Measurements from ENCODE around the gene PTPN23. TPM values are rescaled to one million over a fixed set of nuclear protein-coding genes. Genes with fewer than 3 reads are reported as not detected.
A peak's percentile ranks its signal among the peaks of the same experiment; 100 is the strongest.

Gene PTPN23
- total RNA-seq, 2 donors from 2014 or later, result 28.5 to 301 TPM

DNA sequence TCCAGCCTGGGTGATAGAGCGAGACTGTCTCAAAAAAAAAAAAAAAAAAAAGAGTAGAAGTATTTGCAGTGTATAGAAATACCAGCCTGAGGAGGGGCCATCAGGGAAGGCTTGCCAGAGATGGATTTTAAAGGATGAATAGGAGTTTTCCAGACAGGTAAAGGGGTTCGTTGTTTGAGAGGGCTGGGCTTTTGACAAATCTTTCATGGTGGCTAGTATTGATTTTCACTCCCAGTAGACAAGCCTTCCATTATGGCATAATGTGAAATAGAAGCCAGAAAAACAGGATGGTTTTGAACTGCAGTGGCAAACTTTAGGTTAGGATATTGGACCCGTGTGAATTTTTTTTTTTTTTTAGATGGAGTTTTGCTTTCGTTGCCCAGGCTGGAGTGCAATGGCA, 3.6 kb downstream of the PTPN23 start:
- no peak overlapping the region for H3K4me3 ChIP-seq
- intact Hi-C loops (cut with DNase I), result no loop called here
- peak overlapping the region in 1 of 4 donors; percentile 3 for H3K27ac ChIP-seq
- peaks cover 51% of the 10 kb centered on the region for H3K4me1 ChIP-seq
- 64 to 67% methylated on average over 4 of the region's 4 CpGs for WGBS, 2 donors
- H3K36me3 ChIP-seq (replicated peaks in 1 of 2; ENCODE audit: insufficient read depth in 1 of 2, low read depth in 2 of 2), result no peaks in the 10 kb centered on the region
- H3K9me3 ChIP-seq, result no peaks in the 10 kb centered on the region
- H3K27me3 ChIP-seq, result no peaks in the 10 kb centered on the region
- ATAC-seq (no peak), DNase-seq (no peak)
- TF ChIP-seq POLR2A (IDR thresholded peaks at IDR 0.05), result no peak
- TF ChIP-seq, protein P1, sequence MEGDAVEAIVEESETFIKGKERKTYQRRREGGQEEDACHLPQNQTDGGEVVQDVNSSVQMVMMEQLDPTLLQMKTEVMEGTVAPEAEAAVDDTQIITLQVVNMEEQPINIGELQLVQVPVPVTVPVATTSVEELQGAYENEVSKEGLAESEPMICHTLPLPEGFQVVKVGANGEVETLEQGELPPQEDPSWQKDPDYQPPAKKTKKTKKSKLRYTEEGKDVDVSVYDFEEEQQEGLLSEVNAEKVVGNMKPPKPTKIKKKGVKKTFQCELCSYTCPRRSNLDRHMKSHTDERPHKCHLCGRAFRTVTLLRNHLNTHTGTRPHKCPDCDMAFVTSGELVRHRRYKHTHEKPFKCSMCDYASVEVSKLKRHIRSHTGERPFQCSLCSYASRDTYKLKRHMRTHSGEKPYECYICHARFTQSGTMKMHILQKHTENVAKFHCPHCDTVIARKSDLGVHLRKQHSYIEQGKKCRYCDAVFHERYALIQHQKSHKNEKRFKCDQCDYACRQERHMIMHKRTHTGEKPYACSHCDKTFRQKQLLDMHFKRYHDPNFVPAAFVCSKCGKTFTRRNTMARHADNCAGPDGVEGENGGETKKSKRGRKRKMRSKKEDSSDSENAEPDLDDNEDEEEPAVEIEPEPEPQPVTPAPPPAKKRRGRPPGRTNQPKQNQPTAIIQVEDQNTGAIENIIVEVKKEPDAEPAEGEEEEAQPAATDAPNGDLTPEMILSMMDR (IDR thresholded peaks at IDR 0.05), result no peak

DNA sequence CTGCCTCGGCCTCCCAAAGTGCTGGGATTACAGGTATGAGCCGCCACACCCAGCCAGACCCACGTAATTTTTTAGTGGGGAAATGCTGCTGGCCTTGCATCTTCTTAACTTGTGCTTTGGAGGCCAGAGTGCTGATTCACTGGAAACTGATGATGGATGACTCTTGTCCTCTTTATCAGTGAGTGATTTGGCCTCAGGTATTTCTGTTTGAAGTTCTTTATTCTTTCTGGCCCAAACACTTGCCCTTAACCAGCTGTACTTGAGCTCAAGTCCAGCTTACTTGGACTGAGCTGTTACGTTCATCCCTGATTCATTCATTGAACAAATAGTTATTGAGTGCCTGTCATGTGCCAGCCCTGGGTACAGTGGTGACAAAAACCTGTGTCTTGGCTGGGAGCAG, 4.2 kb downstream of the PTPN23 start:
- Histone ChIP-seq H3K9me3 (no peaks in the 10 kb centered on the region), H3K27me3 (no peaks in the 10 kb centered on the region), H3K27ac (peak overlapping the region in 2 of 4 donors; percentile 3 to 36), H3K36me3 (replicated peaks in 1 of 2; ENCODE audit: insufficient read depth in 1 of 2, low read depth in 2 of 2) (no peaks in the 10 kb centered on the region), H3K4me3 (no peak overlapping the region), H3K4me1 (peaks cover 45% of the 10 kb centered on the region)
- no peak for TF ChIP-seq POLR2A (IDR thresholded peaks at IDR 0.05)
- TF ChIP-seq, protein P1 (IDR thresholded peaks at IDR 0.05), result no peak
- intact Hi-C loops (cut with DNase I), result no loop called here
- ATAC-seq, result no peak
- 59 to 63% methylated on average over 4 of the region's 4 CpGs for WGBS, 2 donors
- DNase-seq, result no peak

DNA sequence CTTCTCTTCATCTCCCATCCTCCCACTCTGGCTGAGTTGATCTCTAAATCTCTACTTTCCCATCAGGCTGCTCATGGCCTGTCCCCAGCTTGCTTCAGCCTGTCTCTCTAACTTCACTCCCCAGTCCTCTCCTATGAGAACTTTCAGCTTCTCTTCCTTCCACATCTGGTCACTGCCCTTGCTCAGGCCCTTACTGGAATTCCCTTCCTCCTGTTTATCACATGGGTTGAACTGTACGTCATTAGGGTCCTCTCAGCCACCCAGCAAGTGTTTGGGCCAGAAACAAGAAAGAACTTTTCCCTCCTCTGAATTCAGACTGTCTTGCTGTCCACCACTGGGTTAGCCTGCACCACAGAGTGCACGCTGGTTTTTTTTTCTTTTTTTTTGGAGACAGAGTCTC, 5.0 kb downstream of the PTPN23 start:
- H3K4me3 ChIP-seq, result no peak overlapping the region
- H3K36me3 ChIP-seq (replicated peaks in 1 of 2; ENCODE audit: insufficient read depth in 1 of 2, low read depth in 2 of 2), result no peaks in the 10 kb centered on the region
- H3K27me3 ChIP-seq, result no peaks in the 10 kb centered on the region
- peaks cover 44% of the 10 kb centered on the region for H3K4me1 ChIP-seq
- peak overlapping the region in 2 of 4 donors; percentile 3 to 36 for H3K27ac ChIP-seq
- H3K9me3 ChIP-seq, result no peaks in the 10 kb centered on the region
- WGBS, 2 donors, result 62 to 69% methylated on average over 2 of the region's 2 CpGs
- TF ChIP-seq POLR2A (IDR thresholded peaks at IDR 0.05), result no peak
- TF ChIP-seq, protein P1 (IDR thresholded peaks at IDR 0.05), result no peak
- intact Hi-C loops (cut with DNase I), result no loop called here
- DNase-seq, result no peak
- ATAC-seq, result no peak

DNA sequence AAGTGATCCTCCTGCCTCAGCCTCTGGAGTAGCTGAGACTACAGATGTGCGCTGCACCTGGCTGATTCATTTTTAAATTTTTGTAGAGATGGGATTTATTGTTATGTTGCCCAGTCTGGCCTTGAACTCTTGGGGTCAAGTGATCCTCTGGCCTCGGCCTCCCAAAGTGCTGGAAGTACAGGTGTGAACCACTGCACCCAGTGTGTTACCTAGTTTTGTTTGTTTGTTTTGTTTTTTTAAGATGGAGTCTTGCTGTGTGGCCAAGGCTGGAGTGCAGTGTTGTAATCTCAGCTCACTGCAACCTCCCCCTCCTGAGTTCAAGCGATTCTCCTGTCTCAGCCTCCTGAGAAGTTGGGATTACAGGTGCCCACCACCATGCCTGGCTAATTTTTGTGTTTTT, 12.1 kb downstream of the PTPN23 start:
- ATAC-seq, result no peak
- Histone ChIP-seq H3K27me3 (no peaks in the 10 kb centered on the region), H3K36me3 (replicated peaks in 1 of 2; ENCODE audit: insufficient read depth in 1 of 2, low read depth in 2 of 2) (peaks cover 0 to 1% of the 10 kb centered on the region in 2 donors), H3K9me3 (no peaks in the 10 kb centered on the region), H3K4me3 (no peak overlapping the region), H3K27ac (peak overlapping the region in 1 of 4 donors; percentile 77), H3K4me1 (peaks cover 34% of the 10 kb centered on the region)
- intact Hi-C loops (cut with DNase I), result no loop called here
- no peak for DNase-seq
- no peak for TF ChIP-seq POLR2A (IDR thresholded peaks at IDR 0.05)
- TF ChIP-seq, protein P1 (IDR thresholded peaks at IDR 0.05), result no peak
- whole genome bisulfite sequencing, 2 donors, result 90 to 91% methylated on average over 3 of the region's 3 CpGs

GRCh38 chr3:47394140-47394870, 13.5 kb downstream of the PTPN23 start:
- Histone ChIP-seq H3K27ac (peak overlapping the region; percentile 44 to 77 (median 62)), H3K9me3 (no peaks in the 10 kb centered on the region), H3K4me3 (no peak overlapping the region), H3K27me3 (no peaks in the 10 kb centered on the region), H3K4me1 (peaks cover 34% of the 10 kb centered on the region), H3K36me3 (replicated peaks in 1 of 2; ENCODE audit: insufficient read depth in 1 of 2, low read depth in 2 of 2) (peaks cover 0 to 2% of the 10 kb centered on the region in 2 donors)
- intact Hi-C loops (cut with DNase I), result no loop called here
- peak; percentile 69 for ATAC-seq
- TF ChIP-seq POLR2A (IDR thresholded peaks at IDR 0.05), result no peak
- TF ChIP-seq, protein P1 (IDR thresholded peaks at IDR 0.05), result peak in 2 of 7 experiments; percentile 22 to 29
- DNase-seq, result no peak
- 15 to 29% methylated on average over 8 of the region's 8 CpGs for WGBS, 2 donors

Measured in body of pancreas (tissue), 4 donors.